GM19395 (cell line): Measurements from ENCODE around the gene ITCH.

Experiments used
- ATAC-seq: cut with Tn5 transposase; IDR thresholded peaks from one replicate; pipeline ENCODE4 v1.9.1; 2021; ENCODE audit warnings: mild to moderate bottlenecking, moderate library complexity; ENCODE audit not compliant: unreplicated experiment

The ITCH gene

DNA sequence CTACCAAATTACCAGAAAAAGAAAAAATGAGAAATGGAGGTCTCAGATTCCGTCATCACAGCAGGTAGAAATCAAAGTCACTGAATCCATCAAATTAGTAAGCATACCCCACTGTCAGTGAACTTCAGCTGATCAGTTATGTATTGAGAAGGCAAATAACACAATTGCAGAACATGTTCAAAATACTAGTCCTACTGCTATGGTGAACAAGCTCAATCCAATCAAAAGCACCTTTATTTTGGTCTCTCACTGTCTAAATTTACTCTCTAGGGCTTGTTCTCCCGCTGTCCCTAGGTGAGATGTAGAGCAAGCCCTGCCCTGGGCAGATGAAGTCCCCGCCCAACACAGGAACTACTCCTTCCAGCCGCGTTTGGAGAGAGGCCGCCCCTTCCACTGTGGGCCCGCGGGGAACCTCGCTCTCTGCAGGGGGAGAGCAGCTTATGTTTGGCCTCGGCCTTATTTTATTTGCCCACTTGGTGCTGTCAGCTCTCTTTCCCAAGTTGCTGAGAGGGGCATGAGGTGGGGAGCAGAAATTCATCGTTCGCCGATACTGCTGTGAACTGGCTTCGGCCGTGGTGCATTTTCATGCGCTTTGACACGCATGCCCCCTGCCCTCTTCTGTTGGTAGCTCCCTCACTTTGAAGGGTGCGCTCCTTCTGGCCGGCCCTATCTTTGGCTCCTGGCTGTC lies 181.2 kb downstream of the ITCH start:
- ATAC-seq: no peak

DNA sequence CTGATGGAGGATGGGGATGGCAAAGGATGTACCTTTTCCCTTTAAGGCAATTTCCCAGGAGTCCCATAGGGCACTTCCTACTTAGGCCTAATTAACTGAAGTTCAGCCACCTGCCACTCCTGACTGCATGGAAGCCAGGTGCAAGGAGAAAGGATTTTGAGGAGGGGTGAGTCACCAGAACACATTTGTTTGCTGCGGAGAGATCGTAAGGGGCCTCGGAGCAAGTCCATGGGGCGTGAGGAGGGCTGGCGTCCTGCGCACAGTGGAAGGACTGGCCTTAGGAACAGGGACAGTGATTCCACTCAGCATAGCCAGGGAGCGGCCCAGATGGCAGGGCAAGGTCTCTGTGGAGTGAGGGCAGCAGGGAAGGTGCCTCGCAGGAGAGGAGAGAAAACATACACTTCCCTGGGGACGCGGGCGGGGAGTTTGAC lies 183.7 kb downstream of the ITCH start:
- ATAC-seq: no peak

DNA sequence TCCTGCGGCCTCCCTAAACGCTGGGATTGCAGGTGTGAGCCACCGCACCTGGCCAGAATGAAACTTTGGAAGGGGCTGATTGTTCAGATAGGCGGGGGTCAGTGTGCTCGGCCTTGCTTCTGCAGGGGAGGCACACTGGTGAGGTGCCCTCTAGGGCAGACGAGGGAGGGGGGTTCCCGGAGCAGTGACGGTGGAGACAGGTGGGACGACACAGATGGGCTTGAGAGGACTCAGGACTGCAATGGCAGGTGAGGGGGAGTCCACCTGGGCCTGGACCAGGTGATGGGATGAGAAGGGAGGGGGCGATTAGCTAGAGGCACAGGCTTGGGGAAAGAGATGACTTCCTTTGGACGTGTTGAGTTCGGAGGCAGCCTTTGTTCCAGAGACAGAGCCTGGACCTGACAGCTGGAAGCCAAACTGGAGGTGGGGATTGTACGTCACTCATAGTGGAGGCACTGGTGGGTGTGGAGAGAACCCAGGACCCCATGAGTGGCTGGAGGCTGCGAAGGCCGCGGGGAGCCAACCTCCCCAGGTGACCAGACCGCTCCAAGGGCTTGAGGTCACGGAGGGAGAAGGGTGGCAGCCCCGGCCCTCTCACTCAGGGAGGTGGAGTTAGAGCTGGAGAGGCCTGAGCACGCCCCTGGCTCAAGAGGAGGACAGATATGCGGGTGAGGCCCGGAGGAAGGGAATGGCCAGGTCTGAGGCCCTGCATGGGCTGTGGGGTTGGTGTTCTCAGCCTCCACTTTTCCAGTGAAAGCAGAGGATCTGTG lies 185.0 kb downstream of the ITCH start:
- ATAC-seq: no peak

DNA sequence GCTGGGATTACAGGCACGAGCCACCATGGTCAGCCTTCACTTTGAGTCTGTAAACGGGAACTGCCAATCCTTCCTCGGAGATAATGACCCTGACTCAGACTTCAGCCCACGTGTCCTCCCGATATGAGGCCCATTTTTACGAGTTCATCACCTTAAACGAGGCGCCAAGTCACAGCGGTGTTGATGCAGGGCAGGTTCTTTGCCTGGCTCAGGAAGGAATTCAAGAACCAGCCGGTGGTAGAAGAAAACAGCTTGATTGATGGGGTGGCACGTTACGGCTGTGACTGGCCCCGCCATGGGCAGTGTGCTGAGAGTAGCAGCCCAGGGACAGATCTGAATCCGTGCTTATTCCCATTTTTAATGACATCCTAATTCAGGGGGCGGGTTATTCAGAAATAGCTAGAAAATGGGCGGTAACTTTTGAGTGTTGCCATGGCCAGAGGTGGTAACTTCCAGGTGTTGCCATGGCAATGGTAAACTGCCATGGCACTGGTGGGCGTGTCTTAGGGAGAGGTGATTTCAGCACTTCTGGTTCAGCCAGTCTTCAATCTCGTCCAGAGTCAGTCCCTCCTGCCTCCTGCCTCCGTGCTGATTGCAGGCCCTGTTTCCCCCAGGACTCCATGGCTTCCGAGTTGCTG lies 186.3 kb downstream of the ITCH start:
- no peak for ATAC-seq

DNA sequence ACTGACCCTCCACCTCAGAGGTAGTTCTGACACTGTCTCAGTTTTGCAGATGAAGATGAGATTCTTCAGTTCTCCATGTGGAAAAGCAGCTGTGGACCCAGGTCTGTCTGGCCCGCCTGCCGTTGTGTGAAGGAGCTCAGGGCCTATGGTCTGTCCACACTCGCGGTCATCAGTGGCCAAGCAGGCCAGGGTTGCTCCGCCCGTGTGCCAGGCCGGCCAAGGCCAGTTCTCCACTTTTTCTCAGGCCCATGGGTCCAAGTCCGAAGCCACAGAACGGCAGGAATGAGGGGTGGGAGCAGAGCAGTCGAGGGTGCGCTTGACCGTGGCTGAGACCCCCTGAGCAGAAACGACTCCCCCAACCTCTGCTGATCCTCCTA lies 186.8 kb downstream of the ITCH start:
- no peak for ATAC-seq

DNA sequence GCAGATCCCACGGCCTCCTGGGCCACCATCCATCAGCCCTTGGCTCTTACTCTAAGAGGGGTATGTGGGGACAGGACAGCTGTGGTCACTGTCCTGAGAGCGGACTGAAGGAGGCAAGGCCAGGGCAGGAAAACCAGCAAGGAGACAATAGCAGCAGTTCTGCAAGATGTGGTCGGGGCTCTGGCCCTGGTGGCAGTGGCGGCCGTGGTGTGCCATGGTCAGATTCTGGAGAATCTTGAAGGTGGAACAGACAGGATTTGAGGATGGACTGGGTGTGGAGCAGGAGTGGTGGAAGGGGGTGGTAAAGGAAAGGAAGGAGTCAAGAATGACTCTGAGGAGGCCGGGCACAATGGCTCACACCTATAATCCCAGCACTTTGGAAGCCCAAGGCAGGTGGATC lies 189.5 kb downstream of the ITCH start:
- no peak for ATAC-seq

DNA sequence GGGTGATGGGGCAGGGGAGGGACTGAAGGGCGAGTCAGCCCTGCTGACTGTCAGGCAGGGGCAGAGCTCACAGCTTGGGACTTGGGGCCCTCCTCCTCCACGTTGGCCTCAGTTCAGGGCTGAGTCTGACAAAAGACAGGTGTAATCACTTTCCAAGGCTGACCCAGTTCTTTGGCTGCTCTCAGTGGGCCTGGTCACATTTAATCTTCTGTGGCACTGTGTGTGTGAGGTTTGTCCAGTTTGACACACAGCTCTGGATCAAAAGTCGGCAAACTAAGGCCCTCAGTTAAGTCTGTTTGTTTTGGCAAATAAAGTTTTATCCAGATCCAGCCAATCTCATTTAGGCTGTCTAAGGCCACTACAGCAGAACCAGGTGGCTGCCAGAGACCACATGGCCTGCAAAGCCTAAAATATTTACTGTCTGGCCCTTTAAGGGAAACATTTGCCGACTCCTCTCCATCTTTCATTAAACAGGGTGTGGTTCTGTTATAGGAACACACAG lies 190.3 kb downstream of the ITCH start:
- no peak for ATAC-seq

DNA sequence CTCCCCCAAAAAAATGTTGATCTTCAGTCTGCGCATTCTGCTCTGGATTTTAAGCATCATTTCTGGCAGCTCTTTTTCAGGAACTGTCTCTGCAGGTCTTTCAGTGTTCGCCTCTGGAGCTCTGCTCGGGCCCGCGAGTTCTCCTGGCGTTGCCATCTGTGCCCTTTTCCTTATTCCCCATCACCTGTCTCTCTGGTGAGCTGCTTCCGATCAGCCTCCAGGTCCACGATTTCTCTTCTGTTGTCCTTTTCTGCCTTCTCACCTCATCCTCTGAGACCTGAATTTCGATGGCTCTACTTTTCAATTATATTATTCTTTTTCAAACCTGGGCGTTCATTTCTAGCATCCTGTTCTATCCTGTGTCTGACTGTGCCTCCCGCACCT lies 194.9 kb downstream of the ITCH start:
- no peak for ATAC-seq

DNA sequence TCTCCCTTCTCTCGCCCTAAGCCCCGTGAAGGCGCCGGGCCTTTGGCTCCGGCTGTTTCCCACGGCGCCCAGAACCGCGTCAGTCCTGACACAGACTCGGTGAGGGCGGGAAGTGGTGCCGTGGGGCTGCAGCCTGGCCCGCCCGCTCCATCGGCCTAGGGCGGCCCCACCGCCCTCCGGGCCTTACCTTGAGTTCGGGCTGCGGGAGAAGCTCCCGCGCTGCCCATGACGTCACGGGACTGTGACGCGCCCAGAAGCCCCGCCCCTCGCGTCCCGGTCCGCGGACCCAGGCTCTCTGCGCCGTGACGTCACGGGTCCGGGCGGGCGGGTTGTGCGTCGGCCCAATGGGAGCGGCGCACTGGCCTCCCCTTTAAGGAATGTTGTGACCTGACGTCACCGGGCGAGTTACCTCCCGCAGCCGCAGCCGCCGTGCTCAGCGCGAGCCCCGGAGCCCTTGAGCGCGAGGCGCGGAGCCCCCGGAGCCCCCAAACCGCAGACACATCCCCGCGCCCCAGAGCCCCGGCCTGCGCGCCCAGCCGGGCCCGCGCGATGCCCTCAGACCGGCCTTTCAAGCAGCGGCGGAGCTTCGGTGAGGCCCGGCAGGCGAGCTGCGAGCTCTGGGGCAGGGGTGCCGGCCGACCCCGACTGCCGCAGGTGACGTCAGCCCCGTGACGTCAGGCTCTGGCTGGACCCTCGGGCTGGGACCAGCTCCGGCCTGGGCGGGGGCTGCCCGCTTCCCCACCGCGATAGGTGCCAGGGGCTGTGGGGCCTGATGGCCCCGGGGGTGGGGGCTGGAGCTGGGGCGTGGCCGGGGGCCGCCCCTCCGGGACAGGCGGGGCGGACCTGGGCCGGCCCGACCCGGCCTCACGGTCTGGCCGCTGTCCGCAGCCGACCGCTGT lies 195.5 kb downstream of the ITCH start, which contains the start of gene MAP1LC3A:
TSS of gene MAP1LC3A (plus strand) at position 399 of the 899 bp plus-strand sequence. CDS start at position 550, 151 bp downstream.
- ATAC-seq: no peak

DNA sequence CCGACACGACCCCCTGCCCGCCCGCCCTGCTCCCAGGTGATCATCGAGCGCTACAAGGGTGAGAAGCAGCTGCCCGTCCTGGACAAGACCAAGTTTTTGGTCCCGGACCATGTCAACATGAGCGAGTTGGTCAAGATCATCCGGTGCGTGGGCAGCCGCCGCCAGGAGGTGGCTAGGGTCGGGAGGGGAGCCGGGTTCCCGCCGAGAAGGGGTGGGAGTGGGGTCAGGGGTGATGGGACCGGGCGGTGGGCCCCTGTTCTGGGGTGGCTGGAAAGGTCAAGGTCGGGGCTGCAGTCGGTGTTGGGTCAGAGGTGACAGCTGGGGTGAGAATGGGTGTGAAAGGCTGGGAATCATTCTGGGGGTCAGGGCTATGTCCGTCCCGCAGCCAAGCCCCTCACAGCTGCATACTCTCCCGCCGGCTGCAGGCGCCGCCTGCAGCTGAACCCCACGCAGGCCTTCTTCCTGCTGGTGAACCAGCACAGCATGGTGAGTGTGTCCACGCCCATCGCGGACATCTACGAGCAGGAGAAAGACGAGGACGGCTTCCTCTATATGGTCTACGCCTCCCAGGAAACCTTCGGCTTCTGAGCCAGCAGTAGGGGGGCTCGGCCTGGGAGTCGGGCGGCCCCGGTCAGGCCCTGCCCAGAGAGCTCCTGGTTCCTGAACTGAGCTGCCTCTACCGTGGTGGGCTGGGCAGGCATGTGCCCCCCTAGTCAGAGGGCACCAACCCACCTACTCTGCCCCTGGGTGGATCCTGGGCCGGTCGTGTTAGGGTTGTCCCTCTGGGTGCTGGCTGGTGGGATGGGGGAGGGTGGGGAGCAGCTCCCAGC lies 196.5 kb downstream of the ITCH start:
- ATAC-seq: no peak

DNA sequence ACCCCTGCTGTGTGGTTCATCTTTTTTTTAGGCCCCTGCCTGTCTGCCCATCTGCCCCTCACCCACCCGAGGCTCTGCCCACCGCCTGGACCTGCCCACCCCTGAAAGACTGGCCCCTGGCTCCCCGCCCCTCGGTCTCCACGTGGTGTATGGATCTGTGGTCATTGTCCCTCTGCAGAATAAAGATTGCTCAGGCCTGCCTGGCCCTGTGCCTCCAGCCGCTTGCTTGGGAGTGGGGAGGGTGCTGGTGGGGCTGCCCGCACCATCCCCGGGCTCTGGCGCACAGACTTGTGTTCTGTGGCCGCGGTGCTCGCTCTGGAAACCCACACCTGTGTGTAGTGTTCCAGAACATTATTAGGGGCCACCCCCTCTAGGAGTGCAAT lies 197.1 kb downstream of the ITCH start:
- no peak for ATAC-seq

DNA sequence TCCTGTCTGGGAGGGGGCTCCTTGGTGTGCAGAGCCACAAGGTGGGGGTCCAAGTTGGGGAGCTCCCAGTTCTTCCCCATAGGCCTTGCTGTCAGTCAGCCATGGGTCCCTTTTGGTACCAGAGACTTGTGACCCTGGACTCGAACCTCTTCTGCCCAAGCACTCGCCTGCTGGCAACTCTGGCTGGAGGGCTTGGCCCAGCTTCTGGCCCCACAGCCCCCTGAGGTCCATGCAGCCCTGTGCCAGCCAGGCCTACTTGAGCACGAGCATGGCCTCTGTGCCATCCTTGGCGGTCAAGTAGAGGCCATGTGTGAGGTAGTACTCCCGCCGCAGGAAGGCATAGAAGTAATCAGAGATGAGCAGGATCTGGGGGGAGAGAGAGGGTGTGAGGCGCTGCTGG lies 197.5 kb downstream of the ITCH start:
- ATAC-seq: no peak
